OCI-LY1 (cell line): ENCODE measurements around the gene CHGA.

Experiments used
- H2AFZ ChIP-seq: fragments of 200-600 bp; sonication (generic), shearing (Covaris generic); 2 replicates; pipeline ENCODE4 v1.6.0; 2014; ENCODE audit warnings: antibody characterized with exemption, mild to moderate bottlenecking, low read length
- H3F3A ChIP-seq: fragments of 200-600 bp; sonication (generic), shearing (Covaris generic); 2 replicates; pipeline ENCODE4 v1.6.0; 2014; ENCODE audit warnings: mild to moderate bottlenecking, antibody characterized with exemption, low read length, moderate library complexity; ENCODE audit not compliant: insufficient read depth
- H3K27ac ChIP-seq: fragments of 200-600 bp; sonication (generic); 2 replicates; pipeline ENCODE4 v1.5.1; 2014; ENCODE audit warnings: low read length, mixed run types, mild to moderate bottlenecking, low read depth; ENCODE audit not compliant: poor library complexity, severe bottlenecking
- H3K27me3 ChIP-seq: fragments of 200-600 bp; sonication (generic); 2 replicates; pipeline ENCODE4 v1.6.0; 2014; ENCODE audit warnings: antibody characterized with exemption, mild to moderate bottlenecking, low read length, moderate library complexity; ENCODE audit not compliant: insufficient read depth
- H3K36me3 ChIP-seq: fragments of 200-600 bp; sonication (generic); 2 replicates; pipeline ENCODE4 v1.6.1; 2014; ENCODE audit warnings: mild to moderate bottlenecking, antibody characterized with exemption, low read length, moderate library complexity, mixed read lengths; ENCODE audit not compliant: insufficient read depth
- H3K4me1 ChIP-seq: fragments of 200-600 bp; sonication (generic); 2 replicates; pipeline ENCODE4 v1.5.1; 2014; ENCODE audit warnings: mild to moderate bottlenecking, low read length, moderate library complexity; ENCODE audit not compliant: insufficient read depth, severe bottlenecking
- H3K4me2 ChIP-seq: fragments of 200-600 bp; sonication (generic), shearing (Covaris generic); 2 replicates; pipeline ENCODE4 v1.6.1; 2014; ENCODE audit warnings: low read length
- H3K4me3 ChIP-seq: fragments of 200-600 bp; sonication (generic); 2 replicates; pipeline ENCODE4 v1.5.1; 2014; ENCODE audit warnings: low read length, low read depth, mild to moderate bottlenecking, mixed read lengths; ENCODE audit not compliant: poor library complexity, severe bottlenecking
- H3K79me2 ChIP-seq: fragments of 200-600 bp; shearing (Covaris generic); 2 replicates; pipeline ENCODE4 v1.6.1; 2016; ENCODE audit warnings: mixed run types, low read length, mixed read lengths; ENCODE audit not compliant: insufficient read depth
- H3K9ac ChIP-seq: fragments of 200-600 bp; sonication (generic), shearing (Covaris generic); 2 replicates; pipeline ENCODE4 v1.6.1; 2014; ENCODE audit warnings: mild to moderate bottlenecking, low read length, mixed read lengths
- H3K9me2 ChIP-seq: fragments of 200-600 bp; sonication (generic), shearing (Covaris generic); 2 replicates; pipeline ENCODE4 v1.6.1; 2014; ENCODE audit warnings: low read depth, mild to moderate bottlenecking, low read length, mixed read lengths
- H3K9me3 ChIP-seq: fragments of 200-600 bp; shearing (Covaris generic); 2 replicates; pipeline ENCODE4 v1.6.1; 2014; ENCODE audit warnings: low read length, mixed read lengths
- H4K20me1 ChIP-seq: fragments of 200-600 bp; sonication (generic), shearing (Covaris generic); 2 replicates; pipeline ENCODE4 v1.6.0; 2016; ENCODE audit warnings: mild to moderate bottlenecking, low read length; ENCODE audit not compliant: insufficient read depth
- CTCF ChIP-seq: fragments of 200-600 bp; sonication (generic), shearing (Covaris generic); IDR thresholded peaks from 2 replicates; pipeline ENCODE4 v1.5.1; 2017; ENCODE audit warnings: mild to moderate bottlenecking, antibody characterized with exemption, low read length, moderate library complexity, mixed read lengths
- EZH2 ChIP-seq: fragments of 200-600 bp; sonication (generic), shearing (Covaris generic); IDR thresholded peaks from 2 replicates; pipeline ENCODE4 v1.8.0; 2017; ENCODE audit warnings: borderline replicate concordance, mixed run types, mild to moderate bottlenecking, antibody characterized with exemption, low read length, moderate library complexity, mixed read lengths

CHGA gene

GRCh38 chr14:92932448-92933395 lies 9.8 kb downstream of the CHGA start:
- Histone ChIP-seq H3K4me3 (no peak overlapping the region), H3K4me1 (no peaks in the 10 kb centered on the region), H4K20me1 (no peaks in the 10 kb centered on the region), H3K36me3 (no peaks in the 10 kb centered on the region), H3K9ac (no peak overlapping the region), H2AFZ (no peak overlapping the region), H3K4me2 (no peak overlapping the region), H3K27me3 (peaks cover 5% of the 10 kb centered on the region), H3F3A (no peaks in the 10 kb centered on the region), H3K9me3 (no peaks in the 10 kb centered on the region), H3K9me2 (no peaks in the 10 kb centered on the region), H3K79me2 (no peaks in the 10 kb centered on the region), H3K27ac (no peak overlapping the region)
- no peak for TF ChIP-seq CTCF
- TF ChIP-seq EZH2 = no peak

- no peak overlapping the region for H3K4me3 ChIP-seq
- H3K4me1 ChIP-seq = no peaks in the 10 kb centered on the region
- no peak overlapping the region for H3K27ac ChIP-seq
- H3K79me2 ChIP-seq = no peaks in the 10 kb centered on the region
- H3K27me3 ChIP-seq = no peaks in the 10 kb centered on the region; the same call in 1 of the 2 replicates
- no peaks in the 10 kb centered on the region for H3K9me3 ChIP-seq
- no peaks in the 10 kb centered on the region for H4K20me1 ChIP-seq
- no peak overlapping the region for H3K9ac ChIP-seq
- no peaks in the 10 kb centered on the region for H3K36me3 ChIP-seq
- no peaks in the 10 kb centered on the region for H3K9me2 ChIP-seq
- no peak overlapping the region for H2AFZ ChIP-seq
- TF ChIP-seq EZH2 (no peak), CTCF (no peak)
- H3F3A ChIP-seq = no peaks in the 10 kb centered on the region
- H3K4me2 ChIP-seq = no peak overlapping the region
Measured at GRCh38 chr14:92933481-92933880, 10.5 kb downstream of the CHGA start.

GRCh38 chr14:92934196-92935085 lies 11.5 kb downstream of the CHGA start:
- Histone ChIP-seq H2AFZ (no peak overlapping the region), H3K4me2 (no peak overlapping the region), H3K9ac (no peak overlapping the region), H3K36me3 (no peaks in the 10 kb centered on the region), H4K20me1 (no peaks in the 10 kb centered on the region), H3K27ac (no peak overlapping the region), H3K27me3 (no peaks in the 10 kb centered on the region; the same call in 1 of the 2 replicates), H3F3A (no peaks in the 10 kb centered on the region), H3K9me3 (no peaks in the 10 kb centered on the region), H3K9me2 (no peaks in the 10 kb centered on the region), H3K4me3 (no peak overlapping the region), H3K79me2 (no peaks in the 10 kb centered on the region), H3K4me1 (no peaks in the 10 kb centered on the region)
- no peak for TF ChIP-seq CTCF
- no peak for TF ChIP-seq EZH2
